ENCODE measurements around the gene XRCC5.

Gene XRCC5

GRCh38 chr2:216163518-216163917 lies 54.4 kb downstream of the XRCC5 start:
- TF ChIP-seq, protein P1, sequence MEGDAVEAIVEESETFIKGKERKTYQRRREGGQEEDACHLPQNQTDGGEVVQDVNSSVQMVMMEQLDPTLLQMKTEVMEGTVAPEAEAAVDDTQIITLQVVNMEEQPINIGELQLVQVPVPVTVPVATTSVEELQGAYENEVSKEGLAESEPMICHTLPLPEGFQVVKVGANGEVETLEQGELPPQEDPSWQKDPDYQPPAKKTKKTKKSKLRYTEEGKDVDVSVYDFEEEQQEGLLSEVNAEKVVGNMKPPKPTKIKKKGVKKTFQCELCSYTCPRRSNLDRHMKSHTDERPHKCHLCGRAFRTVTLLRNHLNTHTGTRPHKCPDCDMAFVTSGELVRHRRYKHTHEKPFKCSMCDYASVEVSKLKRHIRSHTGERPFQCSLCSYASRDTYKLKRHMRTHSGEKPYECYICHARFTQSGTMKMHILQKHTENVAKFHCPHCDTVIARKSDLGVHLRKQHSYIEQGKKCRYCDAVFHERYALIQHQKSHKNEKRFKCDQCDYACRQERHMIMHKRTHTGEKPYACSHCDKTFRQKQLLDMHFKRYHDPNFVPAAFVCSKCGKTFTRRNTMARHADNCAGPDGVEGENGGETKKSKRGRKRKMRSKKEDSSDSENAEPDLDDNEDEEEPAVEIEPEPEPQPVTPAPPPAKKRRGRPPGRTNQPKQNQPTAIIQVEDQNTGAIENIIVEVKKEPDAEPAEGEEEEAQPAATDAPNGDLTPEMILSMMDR (IDR thresholded peaks at IDR 0.05): no peak

DNA sequence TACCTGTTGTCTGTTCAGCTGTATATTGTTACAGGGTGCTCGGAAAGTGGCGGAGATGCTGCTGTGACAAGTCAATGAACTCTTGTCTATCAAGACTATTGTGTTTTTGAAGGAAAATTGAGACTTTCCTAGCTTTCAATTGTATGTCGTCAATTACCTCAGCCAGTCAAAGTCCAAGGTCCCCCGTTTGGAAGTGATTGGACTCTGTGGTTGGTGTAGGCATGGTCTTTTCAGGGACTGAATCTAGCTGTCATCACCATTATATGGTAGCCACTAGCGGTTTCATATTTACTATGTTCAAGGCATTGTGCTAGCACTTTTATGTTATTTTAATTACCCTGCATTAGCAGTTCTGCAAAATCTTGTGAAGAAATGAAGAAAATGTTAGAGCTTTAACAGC lies 54.9 kb downstream of the XRCC5 start:
- TF ChIP-seq, protein P1 (IDR thresholded peaks at IDR 0.05): no peak

DNA sequence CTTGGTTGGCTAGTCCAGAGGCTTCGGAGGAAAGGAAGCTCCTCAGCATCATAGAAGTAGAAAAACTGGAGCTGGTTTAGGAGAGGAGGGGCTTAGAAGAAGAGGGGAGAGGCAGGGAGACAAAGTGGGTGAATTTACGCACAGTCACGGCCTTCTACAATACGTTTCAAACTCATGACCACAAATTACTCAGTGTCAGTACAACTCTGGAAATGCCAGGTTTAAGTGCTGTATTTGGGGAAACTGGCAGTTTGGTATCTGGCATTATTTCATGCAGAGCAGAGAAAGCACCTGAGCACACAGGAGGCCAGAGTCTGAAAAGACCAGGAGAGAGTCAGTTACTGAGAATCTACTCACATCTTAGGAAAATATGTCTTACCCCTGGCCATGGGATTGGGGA lies 55.4 kb downstream of the XRCC5 start:
- TF ChIP-seq, protein P1 (IDR thresholded peaks at IDR 0.05): no peak

- TF ChIP-seq, protein P1 (IDR thresholded peaks at IDR 0.05): no peak
These were observed 56.6 kb downstream of the XRCC5 start for GRCh38 chr2:216165711-216166110.

DNA sequence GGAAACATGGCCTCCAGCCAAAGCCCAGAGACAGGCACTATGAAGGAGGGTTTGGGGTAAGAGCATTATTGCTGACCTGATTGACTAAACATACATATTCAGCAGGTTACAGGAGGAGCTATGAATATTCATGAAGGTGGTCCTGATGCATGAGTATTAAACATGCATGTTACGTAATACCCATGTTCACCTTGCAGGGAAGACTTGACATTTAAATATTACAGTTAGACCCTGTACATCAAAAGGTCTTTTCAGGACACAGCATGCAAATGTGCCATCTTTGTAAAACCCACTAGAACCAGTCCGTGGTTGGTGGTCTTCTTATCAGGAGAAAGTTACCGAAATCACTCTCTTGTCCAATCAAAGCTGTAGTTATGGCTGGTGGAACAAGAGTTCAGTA lies 59.9 kb downstream of the XRCC5 start:
- TF ChIP-seq, protein P1 (IDR thresholded peaks at IDR 0.05): no peak

DNA sequence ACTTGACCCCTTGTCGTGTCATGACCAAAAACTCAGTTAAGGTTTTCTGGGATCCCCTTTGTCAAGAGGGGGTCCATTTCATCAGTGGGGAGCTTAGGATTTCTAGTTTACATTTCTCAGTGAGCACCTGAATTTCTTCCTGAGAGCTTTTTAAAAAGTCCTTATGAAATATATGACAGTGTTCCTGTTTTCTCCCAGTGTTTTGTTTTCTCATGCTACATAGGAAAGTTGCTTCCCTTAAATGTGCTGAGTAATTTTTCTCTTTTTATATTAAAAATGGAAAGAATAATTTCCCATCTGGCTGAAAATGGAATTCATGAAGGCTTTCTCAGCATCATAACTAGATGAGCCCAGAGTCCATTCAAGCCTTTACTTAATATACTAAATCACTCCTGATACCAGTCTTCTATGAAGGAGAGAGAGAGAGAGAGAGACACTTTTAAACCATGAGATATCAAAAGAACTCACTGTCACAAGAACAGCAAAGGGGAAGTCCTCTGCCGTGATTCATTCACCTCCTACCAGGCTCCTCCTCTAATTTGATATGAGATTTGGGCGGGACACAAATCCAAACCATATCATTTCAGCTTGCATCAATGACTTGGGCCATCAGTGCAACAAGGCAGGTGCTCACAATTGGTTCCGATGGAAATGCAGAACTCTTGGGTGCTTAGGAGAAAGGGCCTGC lies 61.1 kb downstream of the XRCC5 start:
- TF ChIP-seq, protein P1 (IDR thresholded peaks at IDR 0.05): no peak

- TF ChIP-seq, protein P1 (IDR thresholded peaks at IDR 0.05): no peak
These were observed 61.9 kb downstream of the XRCC5 start for GRCh38 chr2:216171011-216171410.

DNA sequence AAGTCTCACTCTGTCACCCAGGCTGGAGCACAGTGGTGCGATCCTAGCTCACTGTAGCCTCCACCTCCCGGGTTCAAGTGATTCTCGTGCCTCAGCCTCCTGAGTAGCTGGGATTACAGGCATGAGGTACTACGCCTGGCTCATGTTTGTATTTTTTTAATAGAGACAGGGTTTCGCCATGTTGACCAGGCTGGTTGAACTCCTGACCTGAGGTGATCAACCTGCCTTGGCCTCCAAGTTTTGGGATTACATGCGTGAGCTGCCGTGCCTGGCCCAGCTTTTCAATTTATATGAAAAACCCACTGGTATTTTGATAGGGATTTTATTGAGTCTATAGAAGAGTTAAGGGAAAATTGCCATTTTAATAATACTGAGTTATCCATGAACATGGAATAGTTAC lies 63.3 kb downstream of the XRCC5 start:
- TF ChIP-seq, protein P1 (IDR thresholded peaks at IDR 0.05): no peak

All from LNCAP (cell line).